HG03039 (cell line): Measurements from ENCODE around the gene PITPNC1.
"Not testable (repeated sequence)": the region's sequence is repeated elsewhere in the genome, so short reads cannot be mapped to it uniquely, and the experiment has no call there.

Source experiments
- ATAC-seq: cut with Tn5 transposase; IDR thresholded peaks from one replicate; pipeline ENCODE4 v1.9.1; 2021; ENCODE audit warnings: mild to moderate bottlenecking, moderate library complexity; ENCODE audit not compliant: unreplicated experiment

The PITPNC1 gene

GRCh38 chr17:67430515-67430914, 53.4 kb downstream of the PITPNC1 start:
- ATAC-seq = not testable (repeated sequence)

- ATAC-seq = no peak
Observed at GRCh38 chr17:67431249-67432015, 54.4 kb downstream of the PITPNC1 start.

- ATAC-seq = no peak
Observed at GRCh38 chr17:67433248-67433924, 56.3 kb downstream of the PITPNC1 start.

- ATAC-seq = no peak
Observed at GRCh38 chr17:67434061-67434525, 57.0 kb downstream of the PITPNC1 start.

- no peak for ATAC-seq
Observed at GRCh38 chr17:67435122-67435521, 58.0 kb downstream of the PITPNC1 start.

GRCh38 chr17:67435786-67436185, 58.7 kb downstream of the PITPNC1 start:
- ATAC-seq = no peak

GRCh38 chr17:67436233-67436632, 59.2 kb downstream of the PITPNC1 start:
- no peak for ATAC-seq

GRCh38 chr17:67438667-67439066, 61.6 kb downstream of the PITPNC1 start:
- no peak for ATAC-seq

- no peak for ATAC-seq
Observed at GRCh38 chr17:67439269-67439668, 62.2 kb downstream of the PITPNC1 start.

GRCh38 chr17:67440277-67441051, 63.4 kb downstream of the PITPNC1 start:
- ATAC-seq = no peak

GRCh38 chr17:67441052-67441895, 64.2 kb downstream of the PITPNC1 start:
- ATAC-seq = no peak

- no peak for ATAC-seq
Observed at GRCh38 chr17:67441896-67442219, 64.8 kb downstream of the PITPNC1 start.

GRCh38 chr17:67442787-67443624, 65.9 kb downstream of the PITPNC1 start:
- no peak for ATAC-seq

- no peak for ATAC-seq
Observed at GRCh38 chr17:67443931-67444595, 67.0 kb downstream of the PITPNC1 start.

GRCh38 chr17:67448449-67448848, 71.4 kb downstream of the PITPNC1 start:
- ATAC-seq = no peak

GRCh38 chr17:67449065-67449464, 72.0 kb downstream of the PITPNC1 start:
- ATAC-seq = no peak

- ATAC-seq = no peak
Observed at GRCh38 chr17:67449845-67450755, 73.0 kb downstream of the PITPNC1 start.
